ENCODE measurements around the gene PTK6.

DNA sequence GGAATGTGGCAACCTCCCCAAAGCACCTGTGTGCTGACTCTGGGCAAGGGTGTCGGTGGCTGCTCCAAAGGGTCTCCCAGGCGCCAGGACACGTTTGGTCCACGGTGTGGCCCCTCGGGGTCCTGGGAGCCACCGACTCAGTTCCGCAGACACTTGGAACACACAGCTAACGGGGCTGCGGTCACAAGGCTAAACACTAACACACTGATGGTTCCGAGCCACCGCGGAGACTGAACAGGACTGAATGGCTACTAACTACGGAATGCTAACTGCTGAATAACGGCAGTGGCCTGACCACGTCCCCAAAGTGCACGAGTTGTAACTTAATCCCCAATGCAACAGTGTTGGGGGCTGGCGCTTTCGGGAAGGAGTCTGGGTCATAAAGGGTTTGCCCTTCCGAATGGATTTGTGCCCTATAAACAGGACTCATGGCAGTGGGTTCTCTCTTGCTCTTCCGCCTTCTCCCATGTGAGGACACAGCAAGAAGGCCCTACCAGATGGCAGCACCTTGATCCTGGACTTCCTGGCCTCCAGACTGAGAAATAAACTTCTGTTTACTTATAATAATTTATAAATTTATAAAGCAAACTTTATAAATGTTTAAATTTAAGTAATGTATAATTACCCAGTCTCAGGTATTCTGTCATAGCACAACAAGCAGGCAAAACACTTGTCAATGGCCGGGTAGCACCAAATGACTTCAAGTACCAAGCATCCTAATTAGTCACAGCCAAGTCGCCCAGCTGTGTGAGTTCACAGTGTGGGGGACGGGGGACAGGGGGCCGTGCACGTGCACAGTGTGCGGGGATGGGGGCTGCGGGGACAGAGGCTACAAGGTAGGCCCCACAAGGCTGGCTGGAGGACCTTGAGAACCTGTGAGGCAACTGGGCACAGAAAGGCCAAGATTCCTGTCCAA lies 36.0 kb downstream of the PTK6 start:
- TF ChIP-seq, protein P1, sequence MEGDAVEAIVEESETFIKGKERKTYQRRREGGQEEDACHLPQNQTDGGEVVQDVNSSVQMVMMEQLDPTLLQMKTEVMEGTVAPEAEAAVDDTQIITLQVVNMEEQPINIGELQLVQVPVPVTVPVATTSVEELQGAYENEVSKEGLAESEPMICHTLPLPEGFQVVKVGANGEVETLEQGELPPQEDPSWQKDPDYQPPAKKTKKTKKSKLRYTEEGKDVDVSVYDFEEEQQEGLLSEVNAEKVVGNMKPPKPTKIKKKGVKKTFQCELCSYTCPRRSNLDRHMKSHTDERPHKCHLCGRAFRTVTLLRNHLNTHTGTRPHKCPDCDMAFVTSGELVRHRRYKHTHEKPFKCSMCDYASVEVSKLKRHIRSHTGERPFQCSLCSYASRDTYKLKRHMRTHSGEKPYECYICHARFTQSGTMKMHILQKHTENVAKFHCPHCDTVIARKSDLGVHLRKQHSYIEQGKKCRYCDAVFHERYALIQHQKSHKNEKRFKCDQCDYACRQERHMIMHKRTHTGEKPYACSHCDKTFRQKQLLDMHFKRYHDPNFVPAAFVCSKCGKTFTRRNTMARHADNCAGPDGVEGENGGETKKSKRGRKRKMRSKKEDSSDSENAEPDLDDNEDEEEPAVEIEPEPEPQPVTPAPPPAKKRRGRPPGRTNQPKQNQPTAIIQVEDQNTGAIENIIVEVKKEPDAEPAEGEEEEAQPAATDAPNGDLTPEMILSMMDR (IDR thresholded peaks at IDR 0.05): no peak
- no peak for TF ChIP-seq POLR2A (IDR thresholded peaks at IDR 0.05)

Measured in Peyer's patch (tissue), 4 donors.